Inferior parietal cortex (tissue), 1 donor: ENCODE measurements around the gene CAPN13.

Source experiments
- DNase-seq: peaks from one replicate; pipeline ENCODE4 v3.0.0-alpha.2; 2016; ENCODE audit errors: extremely low spot score

CAPN13 gene

DNA sequence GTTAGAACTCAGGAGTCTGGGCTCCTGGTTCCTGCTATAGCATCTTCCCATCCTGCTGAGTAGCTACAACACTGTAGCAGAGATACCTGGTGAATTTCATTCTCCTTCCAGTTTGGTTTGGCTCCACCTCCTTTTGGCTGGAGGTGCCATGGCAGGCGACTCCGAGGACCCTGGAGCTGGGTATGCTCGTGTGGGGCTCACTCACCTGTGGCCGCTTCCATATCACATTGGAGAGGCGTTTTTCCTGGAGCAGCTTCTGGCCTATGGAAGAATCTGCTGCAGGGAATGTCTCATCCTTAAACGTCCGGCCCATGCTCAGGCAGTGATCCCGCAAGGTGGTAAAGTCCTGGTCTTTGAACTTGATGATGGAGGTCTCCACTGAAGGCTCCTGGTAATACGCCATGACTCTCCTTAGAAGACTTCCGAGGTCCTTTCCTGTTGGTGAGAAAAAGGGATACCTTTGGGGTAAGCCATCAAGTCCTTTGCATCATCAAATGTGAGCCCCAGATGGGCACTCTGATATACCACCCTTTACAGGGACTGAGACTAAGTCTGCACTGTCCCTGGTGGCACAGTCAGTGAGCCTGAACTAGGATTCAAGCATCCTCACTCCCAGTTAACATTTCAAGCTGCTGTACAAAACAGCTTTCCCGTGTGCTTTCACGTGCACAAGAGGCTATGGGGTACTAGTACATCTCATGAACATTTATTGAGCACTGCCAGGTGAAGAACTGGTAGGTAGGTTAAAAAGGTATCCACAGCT lies 20.1 kb downstream of the CAPN13 start:
- no peak for DNase-seq

DNA sequence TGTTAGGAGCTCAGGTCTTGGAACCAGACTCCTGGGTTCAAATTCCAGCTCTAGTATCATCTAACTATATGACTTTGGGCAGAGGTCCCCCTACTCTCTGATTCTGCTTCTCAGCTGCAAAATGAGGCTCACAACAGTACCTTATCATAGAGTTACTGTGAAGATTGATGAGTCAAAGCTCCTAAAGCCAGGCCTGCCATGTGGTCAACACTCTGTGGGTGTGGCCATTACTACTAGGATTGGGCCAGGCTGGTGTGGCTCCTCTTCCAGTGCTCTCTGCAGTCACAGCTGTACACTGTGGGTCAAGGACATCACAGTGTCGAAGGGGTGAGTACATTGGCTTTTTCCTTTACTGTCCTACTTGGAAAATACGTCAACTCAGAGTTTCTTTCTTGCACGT lies 22.6 kb downstream of the CAPN13 start:
- DNase-seq = no peak

DNA sequence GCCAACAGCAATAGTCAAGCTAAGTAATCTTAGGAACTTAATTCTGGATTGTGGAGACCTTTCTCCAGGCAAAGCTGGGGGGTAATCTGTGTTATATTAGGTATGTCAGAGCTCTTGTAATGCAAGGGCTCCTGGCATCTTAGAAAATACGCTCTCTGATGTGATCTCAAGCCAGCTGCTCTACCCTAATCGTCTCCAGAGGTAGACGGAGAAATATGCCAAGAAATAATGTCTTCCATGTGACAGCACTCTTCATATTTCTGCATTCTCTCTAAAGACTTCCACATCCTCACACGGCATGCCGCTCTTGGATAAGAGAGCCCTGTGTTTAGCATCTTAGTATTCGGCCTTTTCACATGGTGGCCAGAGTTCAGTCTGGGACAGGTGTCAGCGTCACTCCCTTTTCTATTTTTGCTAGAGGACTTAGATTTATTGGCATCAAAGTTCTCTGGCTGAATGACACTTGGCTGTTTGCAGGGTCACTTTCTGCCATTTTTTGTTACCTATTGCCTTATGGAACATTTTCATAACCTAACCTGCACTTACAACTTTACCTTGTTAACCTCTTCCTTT lies 25.2 kb downstream of the CAPN13 start:
- DNase-seq = no peak

DNA sequence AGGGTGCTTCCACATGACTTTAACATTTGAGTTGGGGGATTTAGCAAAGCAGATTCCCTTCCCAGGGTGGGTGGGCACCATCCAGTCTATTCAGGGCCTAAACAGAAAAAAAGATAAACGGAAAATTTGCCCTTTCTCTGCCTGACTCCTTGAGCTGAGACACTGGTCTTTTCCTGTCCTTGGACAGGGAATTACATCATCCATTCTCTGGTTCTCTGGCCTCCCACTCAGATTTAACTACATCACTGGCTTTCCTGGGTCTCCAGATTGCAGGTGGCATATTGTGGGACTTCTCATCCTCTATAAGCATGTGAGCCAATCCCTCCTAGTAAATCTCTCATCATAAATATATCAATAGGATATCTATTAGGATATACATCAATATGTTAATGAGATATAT lies 25.8 kb downstream of the CAPN13 start:
- DNase-seq = no peak

DNA sequence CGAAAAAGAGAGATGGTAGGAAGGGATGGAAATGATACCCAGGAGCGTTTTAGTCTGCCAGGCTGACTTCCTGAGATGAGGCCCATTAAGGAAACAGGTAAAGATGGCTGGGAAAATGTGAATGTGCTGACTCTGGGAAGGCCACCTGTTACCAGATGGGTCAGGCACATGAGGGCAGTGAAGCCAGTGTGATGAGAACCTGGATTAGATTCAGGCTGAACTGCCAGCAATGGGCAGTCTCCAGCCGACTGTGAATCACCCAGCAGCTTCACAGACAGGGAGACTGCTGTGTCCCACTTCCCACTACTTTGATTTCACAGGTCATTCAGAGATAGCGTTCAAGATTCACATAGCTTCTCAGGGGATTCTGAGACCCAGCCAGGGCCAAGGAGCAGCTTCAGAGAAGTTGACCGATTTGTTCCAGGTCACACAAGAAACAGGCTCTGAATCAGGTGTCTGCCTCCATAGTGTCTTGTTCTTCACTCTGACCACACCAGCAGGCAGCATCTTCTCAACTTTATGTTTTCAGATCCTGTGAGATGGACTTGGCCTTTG lies 26.4 kb downstream of the CAPN13 start:
- DNase-seq = no peak

DNA sequence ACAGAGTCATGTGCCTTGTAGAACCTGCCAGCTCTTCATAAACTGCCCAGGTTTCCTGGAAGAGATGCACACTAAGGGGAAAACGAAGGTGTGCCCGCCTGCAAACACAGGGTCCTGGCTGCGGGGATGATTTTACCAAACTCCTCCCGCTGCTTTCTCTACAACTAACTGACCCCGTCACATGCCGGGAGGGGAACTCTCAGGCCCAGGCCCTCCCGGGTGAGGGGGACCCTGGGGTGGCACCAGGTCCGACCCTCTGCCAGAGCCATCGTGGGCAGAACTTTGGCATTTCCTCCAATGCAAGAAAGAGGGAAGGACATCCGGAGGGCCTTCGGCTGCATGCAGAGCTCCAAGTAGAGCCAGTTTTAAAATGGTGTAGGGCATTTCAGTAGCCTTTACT lies 28.6 kb downstream of the CAPN13 start:
- DNase-seq = no peak

DNA sequence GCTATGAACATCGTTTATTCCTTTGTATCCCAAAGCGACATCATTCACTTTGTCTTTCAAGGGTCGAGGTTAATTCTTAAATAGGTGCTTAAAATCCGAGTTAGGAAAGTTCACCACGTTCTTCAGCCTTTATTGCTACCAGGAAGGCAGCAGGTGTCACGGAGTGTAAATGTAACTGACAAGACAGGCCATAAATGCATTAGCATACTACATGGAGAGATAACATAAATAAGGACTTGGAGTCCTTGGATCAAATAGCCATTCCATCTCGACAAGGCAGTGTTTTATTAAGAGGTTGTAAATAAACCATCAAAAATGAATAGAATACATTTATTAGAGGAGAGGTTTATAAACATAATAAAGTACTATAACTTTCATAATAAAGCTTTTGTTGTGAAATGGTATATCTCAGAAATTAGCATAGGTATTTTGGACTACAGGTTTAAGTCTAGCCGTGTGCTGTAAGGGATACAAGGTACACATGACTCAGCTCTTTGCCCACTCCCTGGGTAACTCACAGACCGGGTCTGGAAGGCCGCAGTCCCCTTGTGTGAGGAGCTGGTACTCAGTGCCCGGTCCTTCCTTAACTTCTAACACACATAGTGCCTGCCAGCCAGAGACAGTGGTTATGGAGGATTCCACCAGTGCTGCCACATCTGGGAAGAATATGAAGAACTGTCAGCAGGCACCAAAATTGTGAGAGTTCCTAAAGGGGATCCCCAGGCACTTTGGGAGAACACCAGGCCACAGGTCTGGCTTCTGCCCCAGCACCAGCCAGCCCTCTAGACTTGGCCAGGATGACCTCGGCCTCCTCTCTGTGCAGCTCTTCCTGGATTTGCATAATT lies 29.4 kb downstream of the CAPN13 start:
- DNase-seq = no peak

DNA sequence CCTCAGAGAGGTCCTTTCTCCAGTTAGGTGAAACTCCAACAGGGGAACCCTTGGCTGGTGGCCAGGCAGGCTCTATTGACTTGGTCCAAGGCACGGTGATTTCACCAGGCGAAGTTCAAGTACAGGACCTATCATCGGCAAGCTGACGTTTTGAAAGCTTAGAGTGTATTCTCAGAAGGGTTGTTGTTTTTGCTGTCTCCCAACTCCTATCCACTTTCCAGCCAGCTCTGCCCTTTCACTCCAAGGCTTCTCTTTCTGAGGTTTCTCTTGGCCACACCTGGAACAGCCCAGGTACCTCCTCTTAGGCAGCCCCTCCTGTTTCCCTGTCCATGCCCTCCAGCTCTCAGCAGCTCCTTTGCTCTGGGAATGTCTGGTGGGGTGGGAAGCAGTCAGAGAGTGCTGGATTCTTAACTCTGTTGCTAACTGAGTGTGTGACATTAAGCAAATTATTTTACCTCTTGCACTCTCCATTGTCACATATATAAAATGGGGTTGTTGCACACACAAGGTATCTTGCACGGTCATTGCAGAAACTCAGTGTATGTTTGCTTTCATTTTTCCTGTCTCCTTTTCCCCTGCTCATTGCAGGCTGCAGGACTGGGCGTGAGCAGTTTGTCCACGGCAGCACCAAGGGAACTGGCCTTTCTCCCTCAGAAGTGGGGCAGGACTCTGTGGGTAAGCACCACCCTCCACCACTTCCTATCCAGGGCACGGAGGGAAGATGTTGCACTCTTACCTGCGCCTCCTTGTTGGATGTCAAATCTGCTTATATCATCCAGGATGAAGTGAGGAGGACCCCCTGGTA lies 30.2 kb downstream of the CAPN13 start:
- no peak for DNase-seq

DNA sequence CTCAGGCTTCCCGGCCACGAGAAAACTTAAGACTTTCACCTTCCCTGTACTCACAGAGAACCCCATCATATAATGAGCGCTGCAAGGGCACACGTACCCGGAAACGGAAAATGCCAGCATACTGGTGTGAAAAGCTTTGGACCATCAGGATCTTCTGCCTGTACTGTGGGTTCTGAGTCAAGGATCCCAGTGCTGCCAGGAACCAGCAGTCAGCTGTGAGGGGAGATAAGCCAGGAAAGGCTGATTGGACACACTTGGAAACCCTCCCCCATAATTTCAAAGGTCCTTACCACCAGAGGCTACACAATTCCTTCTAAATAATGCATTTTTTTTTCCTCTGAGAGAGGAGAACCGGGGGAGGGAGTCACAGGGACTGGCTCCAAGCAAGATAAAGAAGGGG lies 31.4 kb downstream of the CAPN13 start:
- DNase-seq = no peak

DNA sequence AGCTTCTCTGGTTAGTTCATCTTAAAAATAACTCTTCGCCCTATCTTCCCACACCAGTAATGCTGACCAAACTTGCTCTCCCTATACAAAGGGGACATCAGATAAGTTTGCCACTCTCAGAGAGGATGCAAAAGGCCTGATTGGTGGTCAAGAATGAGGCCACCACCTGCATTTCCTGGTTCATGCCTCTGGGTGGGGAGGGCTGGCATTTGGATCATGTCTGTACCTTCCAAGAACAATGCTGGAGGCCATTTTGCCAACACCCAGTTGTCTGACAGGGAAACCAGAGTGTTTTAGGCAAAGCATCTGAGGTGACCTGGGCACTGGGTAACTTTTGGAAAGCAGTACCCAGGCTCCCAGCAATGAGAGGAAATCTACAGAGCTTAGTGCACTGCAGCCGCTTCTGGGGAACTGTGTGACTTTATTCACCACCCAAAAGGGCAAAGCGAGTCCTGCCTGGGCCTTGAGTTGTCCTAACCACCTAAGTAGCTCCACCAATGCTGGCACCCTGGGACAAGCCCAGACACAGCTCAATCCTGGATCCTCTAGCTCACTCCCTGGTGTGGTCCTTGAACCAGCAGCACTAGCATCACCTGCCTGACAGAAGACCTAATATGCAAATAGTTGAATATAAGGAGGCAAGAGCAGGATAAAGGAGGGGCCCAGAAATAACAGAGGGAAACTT lies 35.1 kb downstream of the CAPN13 start:
- DNase-seq = no peak

DNA sequence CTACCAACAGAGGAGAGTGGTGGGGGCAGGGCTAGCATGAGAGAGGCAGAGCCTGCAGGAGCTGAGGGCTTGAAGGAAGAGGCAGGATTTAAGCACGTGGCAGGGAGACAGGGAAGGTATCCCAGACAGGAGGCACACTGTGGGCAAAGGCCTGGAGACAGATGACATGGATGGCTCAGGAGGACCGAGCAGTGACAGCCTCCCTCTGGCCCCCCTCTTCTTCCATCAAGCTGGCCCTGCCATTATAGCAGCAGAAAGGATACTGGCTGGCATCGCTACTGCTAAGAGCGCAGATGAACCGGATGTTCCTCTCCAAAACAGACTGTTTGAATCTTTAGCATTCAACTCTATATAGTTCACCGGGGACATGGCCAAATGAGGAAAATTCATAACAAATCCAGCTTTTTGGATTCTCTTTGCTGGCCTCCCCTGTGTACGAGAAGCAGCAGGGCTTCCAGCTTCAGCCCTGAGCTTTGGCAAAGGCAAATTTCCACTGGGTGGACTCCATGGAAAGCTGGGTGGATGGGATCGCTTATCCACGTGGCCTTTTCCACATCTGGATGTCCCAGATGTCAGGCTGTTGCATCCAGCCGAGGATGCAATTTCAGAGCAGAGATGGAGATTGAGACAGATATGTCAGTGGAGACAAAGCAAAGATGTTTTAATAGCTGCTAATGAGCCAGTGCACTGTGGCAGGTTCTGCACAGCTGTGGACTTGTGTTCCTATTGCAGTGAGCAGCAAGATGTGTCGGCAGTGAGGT lies 36.2 kb downstream of the CAPN13 start:
- peak; percentile 4 for DNase-seq

DNA sequence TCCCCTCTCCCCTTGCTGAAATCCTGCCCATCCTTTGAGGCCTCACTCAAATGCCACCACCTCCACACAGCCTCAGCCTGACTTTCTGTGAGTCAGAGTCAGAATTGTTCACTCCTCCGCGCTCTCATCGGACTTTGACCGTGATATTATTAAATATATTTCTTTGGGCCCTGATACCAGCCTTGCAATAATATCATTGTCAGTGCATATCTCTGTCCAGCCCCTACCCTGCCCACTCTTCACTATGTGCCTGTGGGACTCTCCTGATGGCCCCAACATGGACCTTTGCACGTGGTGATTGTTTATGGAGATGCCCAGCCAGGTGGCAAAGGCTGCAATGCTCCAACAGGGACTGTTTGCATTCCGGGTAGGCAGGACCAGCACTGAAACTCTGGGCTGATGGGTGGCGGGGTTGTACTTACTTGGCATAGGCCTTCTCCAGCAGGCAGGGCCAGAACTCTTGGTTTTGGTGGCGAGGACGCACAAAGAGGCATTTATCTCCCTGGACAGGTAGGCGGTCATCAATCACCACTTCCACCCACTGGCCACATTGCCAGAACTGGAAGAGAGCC lies 37.3 kb downstream of the CAPN13 start:
- no peak for DNase-seq

DNA sequence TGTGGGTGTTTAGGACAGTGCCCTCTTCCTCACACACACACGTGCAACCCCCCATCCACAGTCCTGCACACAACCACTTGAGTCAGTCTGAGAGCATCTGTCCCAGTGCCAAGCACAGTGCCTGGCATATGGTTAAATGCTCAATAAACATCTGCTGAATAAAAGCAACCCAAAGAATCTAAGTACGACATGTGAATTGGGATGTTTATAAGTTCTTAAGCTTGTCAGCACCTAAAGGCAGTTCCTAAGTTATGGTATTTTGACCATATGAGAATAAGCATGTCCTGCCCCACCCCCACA lies 37.8 kb downstream of the CAPN13 start:
- no peak for DNase-seq

DNA sequence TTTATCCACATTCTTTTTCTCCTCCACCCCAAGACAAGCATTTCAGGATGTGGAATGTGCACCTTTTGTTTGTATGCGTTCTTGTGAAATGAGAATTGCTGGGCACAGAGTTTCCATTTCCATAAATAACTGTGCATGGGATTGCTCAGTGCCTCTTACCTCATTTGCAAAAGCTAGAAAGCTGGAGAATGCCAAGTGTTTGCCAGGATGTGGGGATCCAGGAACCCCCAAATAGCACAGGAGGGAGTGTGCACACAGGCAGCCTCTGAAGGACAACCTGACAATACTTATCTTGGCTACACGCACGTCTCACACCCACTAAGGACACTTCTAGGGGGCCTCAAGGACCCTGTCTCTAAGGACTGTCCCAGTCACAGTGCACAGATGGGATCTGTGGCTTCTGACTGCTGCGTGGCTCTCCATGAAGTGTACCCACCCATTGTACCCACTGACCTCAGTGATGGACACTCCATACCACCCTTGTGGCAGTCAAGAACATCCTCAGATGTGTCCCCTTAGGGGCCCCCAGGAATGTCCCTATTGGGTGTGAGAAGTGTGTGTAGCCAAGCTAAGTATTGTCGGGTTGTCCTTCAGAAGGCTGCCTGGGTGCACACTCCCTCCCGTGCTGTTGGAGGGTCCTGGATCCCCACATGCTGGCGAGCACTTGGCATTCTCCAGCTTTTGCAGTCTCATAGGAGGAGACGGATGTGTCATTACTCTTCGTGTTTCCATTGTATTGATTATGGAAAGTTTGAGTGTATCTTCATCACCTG lies 38.4 kb downstream of the CAPN13 start:
- DNase-seq = peak; percentile 7

DNA sequence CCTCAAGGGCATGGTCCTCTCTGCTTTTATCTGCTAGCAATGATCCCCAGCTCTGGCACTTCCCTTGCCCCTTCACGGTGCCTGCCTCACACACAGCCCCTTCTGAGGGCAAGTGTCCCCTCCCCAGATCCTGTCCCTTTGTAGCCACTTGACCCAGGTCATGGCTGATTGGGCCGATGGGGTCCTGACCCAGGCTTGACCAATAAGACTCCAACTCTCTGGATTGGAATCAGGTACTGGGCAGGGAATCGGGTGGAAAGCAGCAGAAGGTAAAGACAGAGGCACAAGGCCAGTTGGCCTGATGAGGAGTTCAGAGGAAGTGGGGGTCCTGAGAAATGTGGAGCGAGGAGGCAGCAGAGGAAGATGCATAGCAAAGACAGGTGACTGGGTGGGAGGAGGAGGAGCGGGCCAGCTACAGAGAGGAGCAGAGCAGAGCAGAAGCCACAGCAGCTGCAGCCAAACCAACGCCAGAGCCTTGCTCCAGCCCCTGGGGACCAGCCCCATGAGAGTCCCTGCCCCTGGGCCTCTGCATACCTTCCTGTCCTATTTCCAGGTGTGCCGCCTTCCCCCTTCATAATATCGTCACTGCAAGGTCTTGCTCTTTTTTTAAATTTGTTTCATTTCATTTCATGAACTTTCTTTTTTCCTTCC lies 39.1 kb downstream of the CAPN13 start:
- DNase-seq = no peak

DNA sequence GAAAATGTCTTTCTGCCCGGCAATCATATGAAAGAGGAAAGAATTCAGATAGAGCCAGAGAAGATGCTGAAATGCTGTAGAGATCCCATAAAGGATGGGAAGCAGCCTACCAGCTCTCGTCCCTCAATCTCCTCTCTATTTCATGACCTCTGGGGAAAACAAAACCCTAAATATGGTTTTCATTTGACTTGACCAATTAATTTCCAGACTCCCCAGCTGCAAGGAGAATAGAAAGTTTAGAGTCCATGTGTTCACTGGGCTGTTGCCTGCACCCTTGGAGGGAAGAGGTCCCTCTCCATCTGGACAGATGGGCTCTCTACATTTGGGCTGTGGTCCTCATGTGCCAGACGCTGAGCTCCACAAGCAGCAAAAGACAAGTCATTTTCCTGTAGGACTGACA lies 40.6 kb downstream of the CAPN13 start:
- DNase-seq = no peak

DNA sequence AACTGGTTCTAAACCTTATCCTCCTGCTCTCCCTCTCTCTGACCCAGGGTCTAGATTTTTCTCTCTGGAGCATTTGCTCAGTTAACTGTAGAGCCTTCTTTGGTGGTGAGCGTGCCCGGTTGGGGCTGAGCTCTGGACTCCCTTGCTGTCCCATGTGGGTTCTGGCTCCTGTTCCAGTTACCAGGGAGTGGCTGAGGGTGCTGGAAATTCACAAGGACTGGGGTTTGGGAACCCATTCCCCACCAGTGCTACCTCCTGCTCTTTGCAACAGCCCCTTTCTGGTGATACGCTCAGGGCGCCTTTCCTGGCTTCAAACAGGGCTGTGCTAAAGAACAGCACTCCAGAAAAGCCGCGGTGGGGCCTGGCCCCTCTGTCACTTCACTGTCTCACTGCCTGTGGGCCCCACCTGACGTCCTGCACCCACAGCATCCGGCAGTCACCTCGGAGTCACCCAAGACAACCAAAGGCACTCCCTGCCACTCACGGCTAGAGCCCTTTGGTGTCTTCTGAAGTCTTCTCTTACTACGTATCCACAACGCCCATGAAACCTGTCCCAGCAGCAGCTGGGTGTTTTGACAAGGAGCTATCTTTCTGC lies 41.3 kb downstream of the CAPN13 start:
- DNase-seq = no peak

DNA sequence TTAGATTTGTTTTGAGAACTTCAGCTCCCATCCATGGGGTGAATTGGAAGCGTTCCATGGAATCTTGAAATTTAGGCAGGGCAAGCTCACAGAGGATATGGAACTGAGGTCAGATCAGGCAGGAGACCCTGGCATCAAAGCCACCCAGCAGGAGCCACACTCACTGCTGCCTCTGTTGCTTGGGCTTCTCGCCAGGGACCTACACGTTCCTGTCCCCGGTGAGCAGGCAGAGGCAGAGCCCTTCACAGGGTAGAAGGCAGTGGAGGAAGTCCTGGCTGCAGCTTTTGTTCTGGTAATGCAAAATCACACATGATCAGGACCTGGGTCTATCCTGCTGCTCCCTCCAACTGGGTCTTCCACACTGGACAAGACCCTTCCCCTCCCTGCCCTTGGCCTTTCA lies 42.1 kb downstream of the CAPN13 start:
- DNase-seq = no peak
